ENCODE results near the gene CRTC1.

DNA sequence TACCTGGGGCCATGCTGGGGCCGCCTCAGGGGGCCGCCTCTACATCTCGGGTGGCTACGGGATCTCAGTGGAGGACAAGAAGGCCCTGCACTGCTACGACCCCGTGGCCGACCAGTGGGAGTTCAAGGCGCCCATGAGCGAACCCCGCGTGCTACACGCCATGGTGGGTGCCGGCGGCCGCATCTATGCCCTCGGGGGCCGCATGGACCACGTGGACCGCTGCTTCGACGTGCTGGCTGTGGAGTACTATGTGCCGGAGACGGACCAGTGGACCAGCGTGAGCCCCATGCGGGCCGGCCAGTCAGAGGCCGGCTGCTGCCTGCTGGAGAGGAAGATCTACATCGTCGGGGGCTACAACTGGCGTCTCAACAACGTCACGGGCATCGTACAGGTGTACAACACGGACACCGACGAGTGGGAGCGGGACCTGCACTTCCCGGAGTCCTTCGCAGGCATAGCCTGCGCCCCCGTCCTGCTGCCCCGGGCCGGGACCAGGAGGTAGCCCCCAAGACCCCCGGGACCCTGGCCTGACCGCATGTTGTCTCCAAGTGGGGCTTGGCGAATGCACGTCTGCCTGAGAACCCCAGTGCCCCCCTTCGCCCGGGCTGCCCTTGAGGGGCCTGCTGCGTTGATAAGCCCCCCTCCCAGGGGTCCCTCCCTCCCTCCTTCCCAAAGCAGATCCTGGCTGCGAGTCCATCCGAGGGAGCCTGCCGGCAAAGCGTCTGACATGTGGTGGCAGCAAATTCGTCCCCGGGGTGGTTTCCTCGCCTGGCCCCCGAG is 14.5 kb upstream of the CRTC1 start:
- no peak for TF ChIP-seq POLR2A (IDR thresholded peaks at IDR 0.05)
- TF ChIP-seq, protein P1, sequence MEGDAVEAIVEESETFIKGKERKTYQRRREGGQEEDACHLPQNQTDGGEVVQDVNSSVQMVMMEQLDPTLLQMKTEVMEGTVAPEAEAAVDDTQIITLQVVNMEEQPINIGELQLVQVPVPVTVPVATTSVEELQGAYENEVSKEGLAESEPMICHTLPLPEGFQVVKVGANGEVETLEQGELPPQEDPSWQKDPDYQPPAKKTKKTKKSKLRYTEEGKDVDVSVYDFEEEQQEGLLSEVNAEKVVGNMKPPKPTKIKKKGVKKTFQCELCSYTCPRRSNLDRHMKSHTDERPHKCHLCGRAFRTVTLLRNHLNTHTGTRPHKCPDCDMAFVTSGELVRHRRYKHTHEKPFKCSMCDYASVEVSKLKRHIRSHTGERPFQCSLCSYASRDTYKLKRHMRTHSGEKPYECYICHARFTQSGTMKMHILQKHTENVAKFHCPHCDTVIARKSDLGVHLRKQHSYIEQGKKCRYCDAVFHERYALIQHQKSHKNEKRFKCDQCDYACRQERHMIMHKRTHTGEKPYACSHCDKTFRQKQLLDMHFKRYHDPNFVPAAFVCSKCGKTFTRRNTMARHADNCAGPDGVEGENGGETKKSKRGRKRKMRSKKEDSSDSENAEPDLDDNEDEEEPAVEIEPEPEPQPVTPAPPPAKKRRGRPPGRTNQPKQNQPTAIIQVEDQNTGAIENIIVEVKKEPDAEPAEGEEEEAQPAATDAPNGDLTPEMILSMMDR (IDR thresholded peaks at IDR 0.05 in 4 of 5, conservative IDR thresholded peaks at IDR 0.05 in 1 of 5), result no peak
